HepG2 (cell line): Measurements from ENCODE around the gene UBE2M. TPM values are rescaled to one million over a fixed set of nuclear protein-coding genes. Genes with fewer than 3 reads are reported as not detected.

Experiments
- ATF7 ChIP-seq, 2 experiments: fragments of 450-650 bp in 1 of 2; sonication (generic) in 1 of 2; formaldehyde crosslinking in 1 of 2; IDR thresholded peaks; 2 replicates each; pipeline versions ENCODE4 v1.4.0 to v1.6.1; 2016 to 2020; ENCODE audit warnings: antibody characterized with exemption in 1 of 2, mild to moderate bottlenecking in 1 of 2, missing genetic modification reagents in 1 of 2
- CC2D1A ChIP-seq: sonication (generic); formaldehyde crosslinking; IDR thresholded peaks from 2 replicates; pipeline ENCODE4 v1.8.1; 2023; ENCODE audit warnings: mild to moderate bottlenecking, missing genetic modification reagents
- FOXM1 ChIP-seq: sonication (generic); formaldehyde crosslinking; IDR thresholded peaks from 2 replicates; pipeline ENCODE4 v1.5.0; 2020; ENCODE audit warnings: missing genetic modification reagents
- FOXO1 ChIP-seq: sonication (generic); formaldehyde crosslinking; IDR thresholded peaks from 2 replicates; pipeline ENCODE4 v1.4.0; 2020; ENCODE audit warnings: missing genetic modification reagents
- MEF2D ChIP-seq: sonication (generic); formaldehyde crosslinking; IDR thresholded peaks from 2 replicates; pipeline ENCODE4 v1.5.1; 2020; ENCODE audit warnings: mild to moderate bottlenecking, missing genetic modification reagents
- PLRG1 ChIP-seq: fragments of 450-650 bp; conservative IDR thresholded peaks from 2 replicates; pipeline ENCODE4 v1.6.1; 2016
- PPARG ChIP-seq: conservative IDR thresholded peaks from 2 replicates; pipeline ENCODE4 v1.6.1; 2016; ENCODE audit warnings: missing biosample characterization, missing genetic modification reagents
- SNRNP70 ChIP-seq: fragments of 200-400 bp; formaldehyde crosslinking; IDR thresholded peaks from 2 replicates; pipeline ENCODE4 v1.6.1; 2017; ENCODE audit warnings: mild to moderate bottlenecking, low read depth, low read length, moderate library complexity
- SP4 ChIP-seq: sonication (generic); formaldehyde crosslinking; IDR thresholded peaks from 2 replicates; pipeline ENCODE4 v1.8.1; 2023; ENCODE audit warnings: mild to moderate bottlenecking, missing genetic modification reagents
- ZMYM3 ChIP-seq: sonication (generic); formaldehyde crosslinking; IDR thresholded peaks from 2 replicates; pipeline ENCODE4 v1.5.1; 2020; ENCODE audit warnings: mild to moderate bottlenecking, missing genetic modification reagents
- ZNF446 ChIP-seq: sonication (generic); formaldehyde crosslinking; IDR thresholded peaks from 2 replicates; pipeline ENCODE4 v1.5.0; 2020; ENCODE audit warnings: mild to moderate bottlenecking, missing genetic modification reagents
- ZNF563 ChIP-seq: sonication (generic); formaldehyde crosslinking; IDR thresholded peaks from 2 replicates; pipeline ENCODE4 v1.8.0; 2022; ENCODE audit warnings: mild to moderate bottlenecking, moderate library complexity, missing genetic modification reagents
- ZNF766 ChIP-seq: sonication (generic); formaldehyde crosslinking; IDR thresholded peaks from 2 replicates; pipeline ENCODE4 v1.5.0; 2020; ENCODE audit warnings: missing genetic modification reagents, borderline replicate concordance
- polyA plus RNA-seq, 8 experiments: library from polyadenylated mRNA; depleted of rRNA in 3 of 8; stranded (reverse) in 7 of 8; unstranded in 1 of 8; fragments of >200 nt; fragmentation: Illumina TruSeq in 4 of 8; extraction: Trizol in 4 of 8; gene quantifications; 2 replicates each; pipeline versions ENCODE4 v1.2.1 to v1.2.3, GENCODE V29; 2011 to 2016; ENCODE audit warnings: low read depth in 4 of 8, missing spikeins in 1 of 8, mixed read lengths in 1 of 8; ENCODE audit not compliant: insufficient read depth in 1 of 8
- total RNA-seq, 5 experiments: library from RNA; depleted of rRNA; stranded (reverse); fragments of >200 nt; fragmentation: Illumina TruSeq; extraction: Trizol; gene quantifications; 2 replicates each; pipeline ENCODE4 v1.2.3, GENCODE V29; 2016; ENCODE audit warnings: low read depth in 1 of 5
- TF ChIP-seq, protein P1 (sequence below), 2 experiments: fragments of 450-650 bp in 1 of 2; sonication (generic) in 1 of 2; formaldehyde crosslinking; IDR thresholded peaks; 2 replicates each; pipeline versions ENCODE4 v1.5.0 to v1.8.0; 2020 to 2022; ENCODE audit warnings: mild to moderate bottlenecking in 1 of 2, missing genetic modification reagents in 1 of 2
- TF ChIP-seq, protein P2 (sequence below): sonication (generic); formaldehyde crosslinking; IDR thresholded peaks from one replicate; pipeline ENCODE4 v1.5.1; 2020; ENCODE audit warnings: mild to moderate bottlenecking, missing genetic modification reagents; ENCODE audit errors: not compliant biosample characterization
- TF ChIP-seq, protein P3 (sequence below): sonication (generic); formaldehyde crosslinking; IDR thresholded peaks from 2 replicates; pipeline ENCODE4 v1.4.0; 2020; ENCODE audit warnings: low read depth, mild to moderate bottlenecking, missing genetic modification reagents

UBE2M gene
- total and polyA plus RNA-seq, 2 of the 13 experiments (the other 11 are each of a cell fraction or from before 2014, with no cell fraction given): 36.2 to 50.3 TPM

DNA sequence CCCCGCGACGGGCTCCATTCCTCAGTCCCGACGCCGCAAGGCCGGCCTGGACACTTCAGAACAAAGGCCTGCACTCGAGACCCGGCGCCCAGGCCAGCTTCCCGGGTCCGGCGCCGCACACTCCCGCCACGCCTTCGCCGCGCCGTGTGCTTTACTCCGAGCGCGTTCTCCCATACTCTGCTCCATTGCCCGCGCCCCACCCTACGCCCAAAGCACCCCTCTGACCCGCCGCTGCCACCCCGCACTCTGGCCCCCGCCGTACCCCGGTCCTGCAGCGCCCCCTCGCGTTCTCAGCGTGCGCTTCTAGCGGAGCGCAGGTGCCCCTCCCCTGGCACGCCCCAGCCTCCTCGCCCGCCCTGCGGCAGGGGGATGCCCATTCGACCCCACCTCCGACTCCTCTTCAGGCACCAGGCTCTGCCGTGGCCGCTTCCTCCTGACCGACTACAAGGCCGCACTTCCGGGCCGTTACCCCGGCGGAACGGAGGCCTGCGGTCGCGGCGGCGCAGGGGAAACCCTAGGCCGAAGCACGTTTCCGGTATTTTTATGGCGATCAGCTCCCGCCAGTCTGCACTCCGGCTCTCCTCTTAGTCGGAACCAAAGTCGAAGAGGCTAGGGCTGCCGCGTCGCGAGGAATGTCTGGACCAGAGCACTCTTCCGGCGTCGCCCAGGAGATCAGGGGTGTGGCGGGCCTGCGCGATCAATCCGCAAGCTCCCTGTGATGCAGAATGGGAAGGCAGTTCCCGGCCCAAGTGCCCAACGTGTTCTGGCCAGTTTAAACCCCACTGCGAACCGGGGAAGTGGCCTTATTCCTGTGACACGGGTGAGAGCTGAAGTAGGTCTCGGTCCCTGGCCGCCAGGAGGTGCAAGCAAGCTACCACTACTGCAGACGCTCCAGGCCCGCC lies 38.8 kb downstream of the UBE2M start, which contains the start of gene ZBTB45 (continued):
- TF ChIP-seq, protein P1, sequence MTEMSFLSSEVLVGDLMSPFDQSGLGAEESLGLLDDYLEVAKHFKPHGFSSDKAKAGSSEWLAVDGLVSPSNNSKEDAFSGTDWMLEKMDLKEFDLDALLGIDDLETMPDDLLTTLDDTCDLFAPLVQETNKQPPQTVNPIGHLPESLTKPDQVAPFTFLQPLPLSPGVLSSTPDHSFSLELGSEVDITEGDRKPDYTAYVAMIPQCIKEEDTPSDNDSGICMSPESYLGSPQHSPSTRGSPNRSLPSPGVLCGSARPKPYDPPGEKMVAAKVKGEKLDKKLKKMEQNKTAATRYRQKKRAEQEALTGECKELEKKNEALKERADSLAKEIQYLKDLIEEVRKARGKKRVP (CRISPR knock-in tag; IDR thresholded peaks at IDR 0.05): peak in 1 of 2 experiments; percentile 81; a peak in 2 of 4 replicates
- TF ChIP-seq PLRG1 (no peak), ATF7 (IDR thresholded peaks at IDR 0.05) (no peak), ATF7 (CRISPR knock-in tag; IDR thresholded peaks at IDR 0.05) (peak; percentile 80), SP4 (CRISPR knock-in tag) (peak; percentile 91), ZMYM3 (CRISPR knock-in tag) (peak; percentile 76; the same call in 1 of the 2 replicates), CC2D1A (CRISPR knock-in tag) (peak; percentile 83), MEF2D (CRISPR knock-in tag) (peak; percentile 93), ZNF563 (CRISPR knock-in tag) (peak; percentile 85; the same call in 1 of the 2 replicates), FOXM1 (CRISPR knock-in tag) (no peak), SNRNP70 (no peak), ZNF766 (CRISPR knock-in tag) (0 out of 2 replicates have a peak, but pooled peaks have one; percentile 33), PPARG (CRISPR knock-in tag) (peak; percentile 78), ZNF446 (0 out of 2 replicates have a peak, but pooled peaks have one; percentile 41), FOXO1 (CRISPR knock-in tag) (peak; percentile 54; the same call in 1 of the 2 replicates)
- TF ChIP-seq, protein P2, sequence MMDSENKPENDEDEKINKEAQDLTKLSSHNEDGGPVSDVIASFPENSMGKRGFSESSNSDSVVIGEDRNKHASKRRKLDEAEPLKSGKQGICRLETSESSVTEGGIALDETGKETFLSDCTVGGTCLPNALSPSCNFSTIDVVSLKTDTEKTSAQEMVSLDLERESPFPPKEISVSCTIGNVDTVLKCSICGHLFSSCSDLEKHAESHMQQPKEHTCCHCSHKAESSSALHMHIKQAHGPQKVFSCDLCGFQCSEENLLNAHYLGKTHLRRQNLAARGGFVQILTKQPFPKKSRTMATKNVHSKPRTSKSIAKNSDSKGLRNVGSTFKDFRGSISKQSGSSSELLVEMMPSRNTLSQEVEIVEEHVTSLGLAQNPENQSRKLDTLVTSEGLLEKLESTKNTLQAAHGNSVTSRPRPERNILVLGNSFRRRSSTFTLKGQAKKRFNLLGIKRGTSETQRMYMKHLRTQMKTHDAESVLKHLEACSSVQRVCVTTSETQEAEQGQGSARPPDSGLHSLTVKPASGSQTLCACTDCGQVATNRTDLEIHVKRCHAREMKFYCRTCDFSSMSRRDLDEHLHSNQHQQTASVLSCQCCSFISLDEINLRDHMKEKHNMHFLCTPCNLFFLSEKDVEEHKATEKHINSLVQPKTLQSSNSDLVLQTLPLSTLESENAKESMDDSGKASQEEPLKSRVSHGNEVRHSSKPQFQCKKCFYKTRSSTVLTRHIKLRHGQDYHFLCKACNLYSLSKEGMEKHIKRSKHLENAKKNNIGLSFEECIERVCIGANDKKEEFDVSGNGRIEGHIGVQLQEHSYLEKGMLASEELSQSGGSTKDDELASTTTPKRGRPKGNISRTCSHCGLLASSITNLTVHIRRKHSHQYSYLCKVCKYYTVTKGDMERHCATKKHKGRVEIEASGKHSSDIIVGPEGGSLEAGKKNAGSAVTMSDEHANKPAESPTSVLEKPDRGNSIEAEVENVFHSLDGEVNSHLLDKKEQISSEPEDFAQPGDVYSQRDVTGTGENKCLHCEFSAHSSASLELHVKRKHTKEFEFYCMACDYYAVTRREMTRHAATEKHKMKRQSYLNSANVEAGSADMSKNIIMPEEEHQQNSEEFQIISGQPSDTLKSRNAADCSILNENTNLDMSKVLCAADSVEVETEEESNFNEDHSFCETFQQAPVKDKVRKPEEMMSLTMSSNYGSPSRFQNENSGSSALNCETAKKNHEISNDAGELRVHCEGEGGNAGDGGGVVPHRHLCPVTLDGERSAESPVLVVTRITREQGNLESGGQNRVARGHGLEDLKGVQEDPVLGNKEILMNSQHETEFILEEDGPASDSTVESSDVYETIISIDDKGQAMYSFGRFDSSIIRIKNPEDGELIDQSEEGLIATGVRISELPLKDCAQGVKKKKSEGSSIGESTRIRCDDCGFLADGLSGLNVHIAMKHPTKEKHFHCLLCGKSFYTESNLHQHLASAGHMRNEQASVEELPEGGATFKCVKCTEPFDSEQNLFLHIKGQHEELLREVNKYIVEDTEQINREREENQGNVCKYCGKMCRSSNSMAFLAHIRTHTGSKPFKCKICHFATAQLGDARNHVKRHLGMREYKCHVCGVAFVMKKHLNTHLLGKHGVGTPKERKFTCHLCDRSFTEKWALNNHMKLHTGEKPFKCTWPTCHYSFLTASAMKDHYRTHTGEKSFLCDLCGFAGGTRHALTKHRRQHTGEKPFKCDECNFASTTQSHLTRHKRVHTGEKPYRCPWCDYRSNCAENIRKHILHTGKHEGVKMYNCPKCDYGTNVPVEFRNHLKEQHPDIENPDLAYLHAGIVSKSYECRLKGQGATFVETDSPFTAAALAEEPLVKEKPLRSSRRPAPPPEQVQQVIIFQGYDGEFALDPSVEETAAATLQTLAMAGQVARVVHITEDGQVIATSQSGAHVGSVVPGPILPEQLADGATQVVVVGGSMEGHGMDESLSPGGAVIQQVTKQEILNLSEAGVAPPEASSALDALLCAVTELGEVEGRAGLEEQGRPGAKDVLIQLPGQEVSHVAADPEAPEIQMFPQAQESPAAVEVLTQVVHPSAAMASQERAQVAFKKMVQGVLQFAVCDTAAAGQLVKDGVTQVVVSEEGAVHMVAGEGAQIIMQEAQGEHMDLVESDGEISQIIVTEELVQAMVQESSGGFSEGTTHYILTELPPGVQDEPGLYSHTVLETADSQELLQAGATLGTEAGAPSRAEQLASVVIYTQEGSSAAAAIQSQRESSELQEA: peak; percentile 86
- TF ChIP-seq, protein P3, sequence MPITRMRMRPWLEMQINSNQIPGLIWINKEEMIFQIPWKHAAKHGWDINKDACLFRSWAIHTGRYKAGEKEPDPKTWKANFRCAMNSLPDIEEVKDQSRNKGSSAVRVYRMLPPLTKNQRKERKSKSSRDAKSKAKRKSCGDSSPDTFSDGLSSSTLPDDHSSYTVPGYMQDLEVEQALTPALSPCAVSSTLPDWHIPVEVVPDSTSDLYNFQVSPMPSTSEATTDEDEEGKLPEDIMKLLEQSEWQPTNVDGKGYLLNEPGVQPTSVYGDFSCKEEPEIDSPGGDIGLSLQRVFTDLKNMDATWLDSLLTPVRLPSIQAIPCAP (CRISPR knock-in tag): no peak
